GM12874 (cell line): ENCODE data around the gene MICAL2.

Experiments used
- TF ChIP-seq, protein P1 (sequence below): IDR thresholded peaks from 2 replicates; pipeline ENCODE4 v1.5.1; 2011; ENCODE audit warnings: low read depth, mild to moderate bottlenecking, control low read depth, low read length, moderate library complexity; ENCODE audit not compliant: insufficient read depth

Gene MICAL2

DNA sequence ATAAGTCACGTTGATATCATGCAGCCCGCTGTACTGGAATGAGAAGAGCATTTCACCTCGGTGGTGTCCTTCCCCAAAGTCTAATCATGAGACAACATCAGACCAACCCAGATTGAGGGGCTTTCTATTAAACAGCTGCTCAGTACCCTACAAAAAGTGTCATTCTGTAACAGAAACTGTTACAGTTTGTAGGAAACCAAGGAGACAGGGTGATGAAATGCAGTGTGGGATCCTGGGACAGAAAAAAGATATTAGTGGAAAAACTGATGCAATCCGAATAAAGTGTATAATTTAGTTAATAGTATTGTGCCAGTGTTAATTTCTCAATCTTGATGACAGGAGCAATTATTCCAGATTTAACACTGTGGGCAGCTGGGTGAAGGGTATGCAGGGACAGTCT is 128.0 kb downstream of the MICAL2 start:
- TF ChIP-seq, protein P1, sequence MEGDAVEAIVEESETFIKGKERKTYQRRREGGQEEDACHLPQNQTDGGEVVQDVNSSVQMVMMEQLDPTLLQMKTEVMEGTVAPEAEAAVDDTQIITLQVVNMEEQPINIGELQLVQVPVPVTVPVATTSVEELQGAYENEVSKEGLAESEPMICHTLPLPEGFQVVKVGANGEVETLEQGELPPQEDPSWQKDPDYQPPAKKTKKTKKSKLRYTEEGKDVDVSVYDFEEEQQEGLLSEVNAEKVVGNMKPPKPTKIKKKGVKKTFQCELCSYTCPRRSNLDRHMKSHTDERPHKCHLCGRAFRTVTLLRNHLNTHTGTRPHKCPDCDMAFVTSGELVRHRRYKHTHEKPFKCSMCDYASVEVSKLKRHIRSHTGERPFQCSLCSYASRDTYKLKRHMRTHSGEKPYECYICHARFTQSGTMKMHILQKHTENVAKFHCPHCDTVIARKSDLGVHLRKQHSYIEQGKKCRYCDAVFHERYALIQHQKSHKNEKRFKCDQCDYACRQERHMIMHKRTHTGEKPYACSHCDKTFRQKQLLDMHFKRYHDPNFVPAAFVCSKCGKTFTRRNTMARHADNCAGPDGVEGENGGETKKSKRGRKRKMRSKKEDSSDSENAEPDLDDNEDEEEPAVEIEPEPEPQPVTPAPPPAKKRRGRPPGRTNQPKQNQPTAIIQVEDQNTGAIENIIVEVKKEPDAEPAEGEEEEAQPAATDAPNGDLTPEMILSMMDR = no peak

DNA sequence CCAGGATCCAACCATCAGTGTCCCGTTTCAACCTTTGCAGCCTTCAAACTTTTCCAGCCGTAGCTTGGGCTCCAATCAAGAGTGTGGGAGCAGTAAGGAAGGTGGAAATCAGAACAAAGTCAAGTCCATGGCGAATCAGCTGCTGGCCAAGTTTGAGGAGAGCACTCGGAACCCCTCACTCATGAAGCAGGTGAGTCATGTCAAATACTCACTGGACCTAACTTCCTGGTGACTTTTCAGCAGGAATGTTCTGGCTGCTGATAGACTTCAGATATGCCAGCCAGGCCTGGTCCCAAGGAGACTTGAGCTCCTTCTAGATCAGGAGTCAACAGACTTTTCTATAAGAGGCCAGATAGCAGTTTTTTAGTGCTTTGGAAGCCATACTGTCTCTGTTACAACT is 129.0 kb downstream of the MICAL2 start:
- TF ChIP-seq, protein P1 = no peak

DNA sequence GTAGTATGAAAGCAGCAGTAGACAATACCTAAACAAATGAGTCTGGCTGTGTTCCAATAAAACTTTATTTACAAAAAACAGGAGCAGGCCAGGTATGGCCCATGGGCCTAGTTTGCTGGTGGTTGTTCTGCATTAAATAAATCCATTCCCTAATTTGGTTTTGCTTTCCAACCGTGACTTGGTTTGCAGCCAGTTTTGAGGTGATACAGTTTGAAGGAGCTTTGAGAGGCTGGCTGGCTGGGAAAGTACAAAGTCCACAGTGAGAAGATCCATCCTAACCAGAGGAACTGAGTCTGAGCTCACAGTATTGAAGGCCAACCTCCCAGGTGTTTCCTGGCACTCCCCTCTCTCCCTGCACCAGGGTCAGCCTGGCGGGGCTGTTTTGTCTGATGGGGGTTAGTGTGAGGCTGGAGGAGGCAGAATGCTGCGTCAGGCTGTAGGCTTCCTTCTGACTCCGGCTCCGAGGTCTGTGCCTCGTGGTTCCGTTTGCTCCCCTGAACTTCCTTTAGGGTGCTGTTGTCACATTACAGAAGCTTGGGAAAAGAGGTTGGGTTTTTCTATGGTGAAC is 129.5 kb downstream of the MICAL2 start:
- TF ChIP-seq, protein P1 = no peak

DNA sequence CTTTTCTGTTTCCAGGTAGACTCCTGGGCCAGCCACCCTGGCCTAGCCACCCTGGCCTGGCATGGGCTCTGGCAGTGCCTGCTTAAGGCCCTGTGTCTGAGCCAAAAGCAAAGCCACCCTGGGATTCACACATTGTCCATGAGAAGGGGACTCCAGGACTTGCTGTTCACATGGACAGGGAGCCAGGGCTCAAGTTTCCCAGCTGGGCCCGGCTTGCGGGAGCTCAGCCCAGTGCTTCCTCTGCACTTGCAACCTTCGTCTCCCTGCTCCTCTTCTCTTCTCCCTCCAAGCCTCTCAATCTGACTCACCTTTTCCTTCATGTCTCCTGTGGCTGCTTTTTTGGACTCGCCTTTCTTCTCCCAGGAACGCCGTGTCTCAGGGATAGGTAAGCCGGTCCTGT is 130.3 kb downstream of the MICAL2 start:
- TF ChIP-seq, protein P1 = no peak

DNA sequence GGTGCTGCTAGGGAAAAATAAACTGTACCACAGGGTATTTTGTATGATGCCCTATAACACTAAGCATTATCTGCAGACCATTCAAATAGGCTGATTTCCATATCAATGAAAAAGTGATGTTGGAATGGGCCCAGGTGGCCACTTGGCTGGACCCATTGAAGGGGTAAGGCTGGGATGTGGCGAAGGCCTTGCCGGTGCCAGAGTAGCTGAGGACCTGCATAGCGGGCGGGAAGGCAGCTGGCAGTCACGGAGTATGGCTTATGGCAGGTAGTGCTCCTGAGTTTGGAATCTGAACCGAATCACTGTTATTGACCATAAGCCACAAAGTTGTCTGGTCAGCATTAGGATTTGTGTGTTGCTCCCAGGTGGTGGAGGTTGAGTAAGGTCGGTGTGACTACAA is 131.0 kb downstream of the MICAL2 start:
- TF ChIP-seq, protein P1 = no peak

DNA sequence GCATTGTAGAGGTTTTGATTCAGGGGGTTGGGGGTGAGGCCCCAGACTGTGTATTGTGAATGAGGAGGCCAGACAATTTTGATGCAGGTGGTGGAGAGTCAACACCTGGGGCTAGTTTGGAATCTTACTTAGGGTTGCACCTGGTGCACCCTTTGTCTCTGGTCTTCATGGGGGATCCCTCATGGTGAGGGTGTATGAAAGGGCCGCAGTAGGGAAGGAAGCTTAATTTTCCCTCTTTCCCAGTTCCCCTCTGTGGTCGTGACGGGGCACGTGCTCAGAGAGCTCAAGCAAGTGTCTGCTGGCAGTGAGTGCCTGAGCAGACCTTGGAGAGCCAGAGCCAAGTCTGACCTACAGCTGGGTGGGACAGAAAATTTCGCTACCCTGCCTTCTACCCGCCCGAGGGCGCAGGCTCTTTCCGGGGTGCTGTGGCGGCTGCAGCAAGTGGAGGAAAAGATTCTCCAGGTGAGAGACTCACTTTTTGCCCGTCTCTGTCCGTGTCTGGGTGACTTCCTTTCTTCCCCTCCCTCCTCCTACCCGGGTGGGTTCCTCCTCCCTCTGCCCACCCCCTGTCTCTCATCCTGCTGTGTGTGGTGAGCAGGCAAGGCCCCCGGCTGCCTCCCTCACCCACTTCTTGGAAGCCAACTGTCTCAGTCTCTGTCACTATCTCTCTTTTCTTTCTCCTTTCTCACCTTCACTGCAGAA is 131.7 kb downstream of the MICAL2 start:
- TF ChIP-seq, protein P1 = no peak

DNA sequence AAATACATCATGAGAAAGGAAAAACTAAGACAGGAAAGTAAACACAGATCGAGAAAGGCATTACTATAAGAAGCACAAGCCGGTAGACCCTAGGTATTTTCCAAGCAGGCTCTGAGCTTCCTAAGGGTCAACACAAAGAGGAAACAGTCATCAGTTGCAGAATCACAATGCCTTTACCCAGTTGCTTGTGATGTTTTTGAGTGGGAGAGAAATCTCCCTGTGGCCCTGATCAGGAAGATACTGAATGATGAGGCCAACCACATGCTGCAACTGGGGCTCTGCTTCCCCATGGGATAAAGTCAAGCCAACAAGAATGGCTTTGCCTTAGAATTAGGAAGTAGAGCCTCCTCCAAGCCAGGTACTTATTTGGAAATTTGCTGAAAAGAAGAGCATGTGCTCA is 132.6 kb downstream of the MICAL2 start:
- TF ChIP-seq, protein P1 = no peak
